K562 (cell line): ENCODE data around the gene CSNK1A1L. TPM values are rescaled to one million over a fixed set of nuclear protein-coding genes. Genes with fewer than 3 reads are reported as not detected.

ENCODE experiments used
- ATAC-seq: fragments of 200-7000 bp; cut with Tn5 transposase; 3 replicates; pipeline ENCODE4 v1.9.1; 2020; ENCODE audit warnings: moderate library complexity
- BruUV-seq: library from RNA; stranded (reverse); fragments of 400-500 nt; replicated peaks from 2 replicates; lab custom pipeline; 2021; lab: Mats Ljungman, UMichigan
- CTCF ChIA-PET: fragments of 300-600 bp; formaldehyde crosslinking; extraction: SDS; loops from one replicate; lab custom pipeline; 2021; ENCODE audit warnings: low intra/inter-chr PET ratio; lab: Yijun Ruan, JAX
- POLR2A ChIA-PET: fragments of 300-600, 350-650 bp; sonication (Branson Sonifier 250); formaldehyde crosslinking; extraction: SDS; loops from one replicate; lab custom pipeline; 2021; ENCODE audit warnings: antibody characterized with exemption, inconsistent platforms; lab: Yijun Ruan, JAX
- DNase-seq, 4 experiments: peaks; one replicate each; pipeline versions ENCODE4 v3.0.0 to v3.0.0-alpha.2; 2011 to 2018; ENCODE audit warnings: low spot score in 3 of 4, mixed read lengths in 3 of 4; ENCODE audit errors: extremely low read depth in 1 of 4
- FAIRE-seq: peaks from 2 replicates; lab custom pipeline; 2011; peaks lifted over from hg19 to GRCh38; lab: Jason Lieb, UNC
- H2AFZ ChIP-seq: 2 replicates; pipeline ENCODE4 v1.6.0; 2011; ENCODE audit warnings: low read depth, low read length, control low read depth, inconsistent platforms
- H3K27ac ChIP-seq: fragments of 200-600 bp; 3 replicates; pipeline ENCODE4 v1.8.0; 2011; ENCODE audit warnings: low read depth, mild to moderate bottlenecking, control low read depth, inconsistent platforms, low read length, moderate library complexity, mixed read lengths; ENCODE audit errors: extremely low read depth
- H3K27me3 ChIP-seq, 2 experiments: fragments of 300-600 bp in 1 of 2; 2 replicates in 1 of 2; 3 replicates in 1 of 2; pipeline versions ENCODE4 v1.6.0 to v1.8.0; 2011; ENCODE audit warnings: inconsistent platforms in 2 of 2, low read length in 2 of 2, mild to moderate bottlenecking in 1 of 2, mixed read lengths in 1 of 2, moderate library complexity in 1 of 2; ENCODE audit not compliant: control insufficient read depth in 2 of 2, insufficient read depth in 2 of 2
- H3K36me3 ChIP-seq: fragments of 300-600 bp; 3 replicates; pipeline ENCODE4 v1.8.0; 2011; ENCODE audit warnings: mild to moderate bottlenecking, low read length, inconsistent platforms; ENCODE audit not compliant: control insufficient read depth, insufficient read depth
- H3K4me1 ChIP-seq, 2 experiments: fragments of 200-600 bp in 1 of 2; replicated peaks in 1 of 2; 2 replicates in 1 of 2; 3 replicates in 1 of 2; pipeline versions ENCODE4 v1.5.1 to v1.8.0; 2011; ENCODE audit warnings: inconsistent platforms in 2 of 2, low read length in 2 of 2, mild to moderate bottlenecking in 1 of 2, mixed read lengths in 1 of 2, moderate library complexity in 1 of 2; ENCODE audit not compliant: control insufficient read depth in 2 of 2, insufficient read depth in 2 of 2
- H3K4me2 ChIP-seq: 2 replicates; pipeline ENCODE4 v1.6.1; 2011; ENCODE audit warnings: low read length, control low read depth, inconsistent platforms, mixed read lengths; ENCODE audit not compliant: insufficient read depth
- H3K4me3 ChIP-seq: fragments of 200-600 bp; sonication (generic), shearing (Covaris generic); 2 replicates; pipeline ENCODE4 v1.5.1; 2016; ENCODE audit warnings: control low read depth, inconsistent platforms
- H3K79me2 ChIP-seq: fragments of 200-600 bp; 3 replicates; pipeline ENCODE4 v1.8.0; 2011; ENCODE audit warnings: low read length, inconsistent platforms; ENCODE audit not compliant: control insufficient read depth, insufficient read depth
- H3K9ac ChIP-seq, 2 experiments: 2 replicates each; pipeline versions ENCODE4 v1.6.0 to v1.6.1; 2011; ENCODE audit warnings: low read depth in 2 of 2, low read length in 2 of 2, control low read depth in 1 of 2, inconsistent platforms in 1 of 2, mild to moderate bottlenecking in 1 of 2, mixed read lengths in 1 of 2; ENCODE audit not compliant: insufficient read depth in 1 of 2
- H3K9me1 ChIP-seq: one replicate; pipeline ENCODE4 v1.6.0; 2011; ENCODE audit warnings: inconsistent platforms, mild to moderate bottlenecking, low read length, moderate library complexity; ENCODE audit not compliant: control insufficient read depth, insufficient read depth
- H3K9me3 ChIP-seq: replicated peaks from 2 replicates; pipeline ENCODE4 v1.5.1; 2011; ENCODE audit warnings: low read depth, low read length, inconsistent platforms; ENCODE audit not compliant: control insufficient read depth, insufficient read depth
- H4K20me1 ChIP-seq: replicated peaks from 2 replicates; pipeline ENCODE4 v1.6.1; 2011; ENCODE audit warnings: low read length, inconsistent platforms, mixed read lengths; ENCODE audit not compliant: control insufficient read depth, insufficient read depth
- BRCA1 ChIP-seq, 2 experiments: fragments of 450-650 bp in 1 of 2; sonication (generic) in 1 of 2; formaldehyde crosslinking in 1 of 2; IDR thresholded peaks; 2 replicates each; pipeline versions ENCODE4 v1.5.0 to v1.6.1; 2017 to 2020; ENCODE audit warnings: mild to moderate bottlenecking in 1 of 2, missing genetic modification reagents in 1 of 2
- HNRNPH1 ChIP-seq: fragments of 200-400 bp; formaldehyde crosslinking; optimal IDR thresholded peaks from 2 replicates; pipeline ENCODE3; 2017; ENCODE audit warnings: low read depth, mild to moderate bottlenecking, low read length, moderate library complexity
- ILK ChIP-seq: fragments of 450-650 bp; IDR thresholded peaks from 2 replicates; pipeline ENCODE4 v1.6.1; 2016; ENCODE audit warnings: missing genetic modification characterization, low read depth, mild to moderate bottlenecking, missing compliant biosample characterization, moderate library complexity, borderline replicate concordance
- SIN3A ChIP-seq, 2 experiments: fragments of 150-350 bp in 1 of 2; IDR thresholded peaks; 2 replicates each; pipeline ENCODE4 v1.6.1; 2011 to 2016; ENCODE audit warnings: borderline replicate concordance in 2 of 2, low read depth in 2 of 2, low read length in 2 of 2, mild to moderate bottlenecking in 2 of 2, moderate library complexity in 2 of 2; ENCODE audit not compliant: control insufficient read depth in 1 of 2
- TARDBP ChIP-seq: fragments of 450-650 bp; IDR thresholded peaks from 2 replicates; pipeline ENCODE4 v1.6.1; 2016
- in situ Hi-C: fragments of 300-500 bp; cut with MboI; formaldehyde crosslinking; loops from 4 replicates; pipeline ENCODE4 v1.15.0; 2018; ENCODE audit warnings: inconsistent platforms, mixed read lengths
- intact Hi-C: fragments of 100-400 bp; cut with micrococcal nuclease; formaldehyde crosslinking; loops from 2 replicates; pipeline ENCODE4 v1.14.2; 2022
- polyA plus RNA-seq, 8 experiments: library from polyadenylated mRNA; depleted of rRNA in 4 of 8; stranded (reverse) in 5 of 8; unstranded in 3 of 8; fragments of >200 nt; fragmentation: Nextera tagmentation in 2 of 8; fragmentation: Illumina TruSeq in 1 of 8; extraction: Ambion mirVana in 2 of 8; extraction: Trizol in 1 of 8; gene quantifications; 2 replicates each; pipeline versions ENCODE4 v1.2.1 to v1.2.3, GENCODE V29; 2011 to 2014; ENCODE audit warnings: inconsistent platforms in 1 of 8, missing spikeins in 1 of 8
- total RNA-seq, 7 experiments: library from RNA; depleted of rRNA in 6 of 7; stranded (reverse); fragments of >200 nt in 6 of 7; fragmentation: Illumina TruSeq in 2 of 7; extraction: Trizol in 2 of 7; gene quantifications; 2 replicates each; pipeline versions ENCODE4 v1.2.1 to v1.2.3, GENCODE V29; 2011 to 2021; ENCODE audit warnings: low replicate concordance in 1 of 7
- TF ChIP-seq, protein P1 (sequence below): sonication (generic); formaldehyde crosslinking; IDR thresholded peaks from 2 replicates; pipeline ENCODE4 v1.8.0; 2022; ENCODE audit warnings: mild to moderate bottlenecking, low read depth, missing genetic modification reagents

CSNK1A1L gene
- total and polyA plus RNA-seq, 9 of the 15 experiments (the other 6 are each of a cell fraction or from before 2014, with no cell fraction given) = not detected

GRCh38 chr13:37144661-37145060, 39.2 kb upstream of the CSNK1A1L start:
- Histone ChIP-seq H3K4me3 (no peak overlapping the region), H3K27ac (no peak overlapping the region), H3K9me3 (no peaks in the 10 kb centered on the region), H4K20me1 (no peaks in the 10 kb centered on the region), H2AFZ (no peak overlapping the region), H3K4me1 (no peaks in the 10 kb centered on the region), H3K27me3 (no peaks in the 10 kb centered on the region), H3K9ac (no peak overlapping the region), H3K4me2 (no peak overlapping the region), H3K9me1 (no peaks in the 10 kb centered on the region), H3K79me2 (no peaks in the 10 kb centered on the region), H3K36me3 (no peaks in the 10 kb centered on the region)
- no peak for TF ChIP-seq TARDBP
- TF ChIP-seq HNRNPH1 = no peak
- TF ChIP-seq ILK (tag) = no peak
- TF ChIP-seq, protein P1, sequence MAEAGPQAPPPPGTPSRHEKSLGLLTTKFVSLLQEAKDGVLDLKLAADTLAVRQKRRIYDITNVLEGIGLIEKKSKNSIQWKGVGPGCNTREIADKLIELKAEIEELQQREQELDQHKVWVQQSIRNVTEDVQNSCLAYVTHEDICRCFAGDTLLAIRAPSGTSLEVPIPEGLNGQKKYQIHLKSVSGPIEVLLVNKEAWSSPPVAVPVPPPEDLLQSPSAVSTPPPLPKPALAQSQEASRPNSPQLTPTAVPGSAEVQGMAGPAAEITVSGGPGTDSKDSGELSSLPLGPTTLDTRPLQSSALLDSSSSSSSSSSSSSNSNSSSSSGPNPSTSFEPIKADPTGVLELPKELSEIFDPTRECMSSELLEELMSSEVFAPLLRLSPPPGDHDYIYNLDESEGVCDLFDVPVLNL (CRISPR knock-in tag) = no peak
- no peak for TF ChIP-seq BRCA1 (IDR thresholded peaks at IDR 0.05)
- TF ChIP-seq BRCA1 (CRISPR knock-in tag; IDR thresholded peaks at IDR 0.05) = no peak
- TF ChIP-seq SIN3A (IDR thresholded peaks at IDR 0.05; ENCODE audit: borderline replicate concordance in 2 of 2, control insufficient read depth in 1 of 2, low read depth in 2 of 2, low read length in 2 of 2) = no peak
- no TSS peak for BruUV-seq
- DNase-seq (no peak), ATAC-seq (no peak), FAIRE-seq (no peak)
- in situ Hi-C loops (no loop called here), intact Hi-C loops (no loop called here)
- ChIA-PET CTCF (no interaction called here), POLR2A (no interaction called here)
